G401 (cell line): ENCODE results near the gene CFAP20. TPM values are rescaled to one million over a fixed set of nuclear protein-coding genes. Genes with fewer than 3 reads are reported as not detected.

ENCODE experiments used
- DNase-seq: peaks from one replicate; pipeline ENCODE4 v3.0.0-alpha.2; 2015; ENCODE audit warnings: low spot score
- in situ Hi-C: cut with HindIII; loops from 2 replicates; pipeline ENCODE4 v1.10.0; 2016; ENCODE audit warnings: low sequenced_read_pairs, mixed read lengths
- total RNA-seq: library from RNA; depleted of rRNA; stranded (reverse); fragments of >200 nt; shearing (Covaris generic); gene quantifications from 2 replicates; pipeline ENCODE4 v1.2.3, GENCODE V29; 2014

CFAP20 gene
- total RNA-seq, 1 experiment from 2014 or later, result 89.6 TPM

DNA sequence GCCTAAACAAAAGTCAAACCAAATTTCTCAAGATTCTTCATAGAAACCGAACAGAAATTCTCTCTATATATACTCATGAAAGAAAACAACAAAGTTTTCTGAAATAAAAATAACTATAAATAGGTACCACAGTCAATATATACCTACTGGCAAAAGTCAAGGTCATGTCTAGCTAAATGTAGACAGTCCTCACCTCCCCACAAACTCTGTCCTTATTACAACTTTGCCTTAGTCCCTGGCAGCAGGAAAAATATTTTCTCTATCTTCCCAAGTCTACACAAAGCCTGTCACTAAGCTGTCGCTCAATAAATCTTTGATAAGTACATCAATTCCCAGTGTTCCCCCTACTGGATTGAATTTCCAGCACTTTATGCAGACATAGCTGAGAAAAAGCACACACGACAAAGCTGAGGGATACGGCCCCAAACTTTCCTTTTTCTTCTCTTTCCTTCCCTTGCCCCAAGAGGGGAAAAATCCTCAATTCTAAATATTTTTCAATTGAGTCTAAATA, 2.7 kb downstream of the CFAP20 start:
- in situ Hi-C loops, result loop anchor here (10.0 kb wide), 1 partner anchor 102 kb away; the partner anchor contains the start of gene MMP15
- DNase-seq, result no peak

GRCh38 chr16:58125781-58126335, 3.3 kb downstream of the CFAP20 start:
- in situ Hi-C loops, result loop anchor here (10.0 kb wide), 1 partner anchor 101 kb away; the partner anchor contains the start of gene MMP15
- peak; percentile 11 for DNase-seq

DNA sequence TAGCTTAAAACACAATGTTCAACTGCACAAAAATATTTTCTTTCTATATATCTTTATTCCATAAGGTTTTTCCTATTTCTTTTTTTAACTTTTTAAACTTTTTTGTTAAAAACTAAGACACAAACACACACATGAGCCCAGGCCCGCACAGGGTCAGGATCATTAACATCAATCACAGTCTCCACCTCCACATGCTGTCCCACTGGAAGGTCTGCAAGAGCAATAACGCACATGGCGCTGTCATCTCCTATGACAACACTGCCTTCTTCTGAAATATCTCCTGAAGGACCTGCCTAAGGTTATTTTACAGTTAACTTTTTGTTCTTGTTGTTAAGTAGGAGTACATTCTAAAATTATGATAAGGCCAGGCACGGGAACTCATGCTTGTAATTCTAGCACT, 4.1 kb downstream of the CFAP20 start:
- no peak for DNase-seq

DNA sequence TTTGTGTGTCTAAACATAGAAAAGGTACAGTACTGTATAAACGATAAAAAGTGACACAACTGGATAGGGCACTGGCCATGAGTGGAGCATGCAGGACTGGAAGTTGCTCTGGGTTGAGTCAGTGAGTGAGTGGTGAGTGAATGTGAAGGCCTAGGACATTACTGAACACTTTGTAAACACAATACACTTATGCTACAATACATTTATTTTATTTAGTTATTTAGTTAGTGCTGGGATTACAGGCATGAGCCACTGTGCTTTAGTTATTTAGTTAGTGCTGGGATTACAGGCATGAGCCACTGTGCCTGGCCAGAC, 4.6 kb downstream of the CFAP20 start:
- in situ Hi-C loops, result loop anchor here (10.0 kb wide), 1 partner anchor 100 kb away; the partner anchor contains the start of gene MMP15
- DNase-seq, result no peak

More for the DNA sequence above, 4.1 kb downstream of the CFAP20 start:
- in situ Hi-C loops, result loop anchor here (10.0 kb wide), 1 partner anchor 100 kb away; the partner anchor contains the start of gene MMP15

DNA sequence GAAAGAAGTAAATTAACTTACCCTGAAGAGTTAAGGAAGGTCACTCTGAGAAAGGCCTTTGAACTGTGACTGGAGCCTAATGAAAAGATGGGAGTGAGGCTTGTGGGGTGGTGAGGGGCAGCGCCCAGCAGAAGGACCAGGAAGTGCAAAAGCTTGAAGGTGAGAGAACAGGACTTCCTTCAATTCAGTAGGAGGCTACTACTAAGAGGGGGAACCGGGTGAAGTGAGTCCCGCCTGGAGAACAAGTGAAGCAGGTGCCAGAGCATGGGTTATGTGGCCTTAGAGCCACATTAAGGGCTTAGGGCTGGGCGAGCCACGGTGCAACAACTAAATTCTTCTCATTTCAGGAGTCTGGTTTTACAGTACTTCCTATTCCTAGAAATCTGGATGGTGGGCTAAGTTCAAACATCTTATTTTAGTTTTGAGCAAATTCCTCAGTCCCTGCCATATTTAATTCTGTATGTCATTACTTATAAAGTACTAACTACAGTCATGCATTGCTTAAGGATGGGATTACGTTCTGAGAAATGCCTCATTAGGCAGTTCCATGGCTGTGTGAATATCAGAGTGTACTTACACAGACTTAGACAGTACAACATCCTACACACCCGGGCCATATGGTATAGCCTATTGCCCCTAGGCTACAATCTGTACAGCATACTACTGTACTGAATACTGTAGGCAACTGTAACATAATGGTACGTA, 5.1 kb downstream of the CFAP20 start:
- in situ Hi-C loops, result loop anchor here (10.0 kb wide), 1 partner anchor 99 kb away; the partner anchor contains the start of gene MMP15

GRCh38 chr16:58121132-58121531, 8.0 kb downstream of the CFAP20 start:
- in situ Hi-C loops, result loop anchor here (10.0 kb wide), 1 partner anchor 96 kb away; the partner anchor contains the start of gene MMP15
- no peak for DNase-seq

More for the DNA sequence above, 5.1 kb downstream of the CFAP20 start:
- no peak for DNase-seq

- in situ Hi-C loops, result loop anchor here (10.0 kb wide), 1 partner anchor 95 kb away; the partner anchor contains the start of gene MMP15
- peak; percentile 9 for DNase-seq
Observed at GRCh38 chr16:58120234-58120633, 8.9 kb downstream of the CFAP20 start.

DNA sequence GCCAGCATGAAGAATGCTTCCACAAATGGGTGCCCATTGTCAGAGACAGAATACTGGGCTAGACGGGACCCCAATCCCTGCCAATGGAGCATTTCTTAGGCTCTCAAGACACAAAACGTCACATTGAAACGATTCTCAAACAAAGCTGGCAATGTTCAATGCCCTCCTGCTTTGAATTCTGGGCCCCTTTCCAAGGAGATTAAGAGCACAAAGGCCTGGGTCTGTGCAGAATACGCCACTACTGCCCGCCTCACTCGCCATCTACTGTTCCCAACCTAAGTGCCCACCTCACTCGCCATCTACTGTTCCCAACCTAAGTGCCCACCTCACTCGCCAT, 9.7 kb downstream of the CFAP20 start:
- in situ Hi-C loops, result no loop called here
- DNase-seq, result peak; percentile 34

DNA sequence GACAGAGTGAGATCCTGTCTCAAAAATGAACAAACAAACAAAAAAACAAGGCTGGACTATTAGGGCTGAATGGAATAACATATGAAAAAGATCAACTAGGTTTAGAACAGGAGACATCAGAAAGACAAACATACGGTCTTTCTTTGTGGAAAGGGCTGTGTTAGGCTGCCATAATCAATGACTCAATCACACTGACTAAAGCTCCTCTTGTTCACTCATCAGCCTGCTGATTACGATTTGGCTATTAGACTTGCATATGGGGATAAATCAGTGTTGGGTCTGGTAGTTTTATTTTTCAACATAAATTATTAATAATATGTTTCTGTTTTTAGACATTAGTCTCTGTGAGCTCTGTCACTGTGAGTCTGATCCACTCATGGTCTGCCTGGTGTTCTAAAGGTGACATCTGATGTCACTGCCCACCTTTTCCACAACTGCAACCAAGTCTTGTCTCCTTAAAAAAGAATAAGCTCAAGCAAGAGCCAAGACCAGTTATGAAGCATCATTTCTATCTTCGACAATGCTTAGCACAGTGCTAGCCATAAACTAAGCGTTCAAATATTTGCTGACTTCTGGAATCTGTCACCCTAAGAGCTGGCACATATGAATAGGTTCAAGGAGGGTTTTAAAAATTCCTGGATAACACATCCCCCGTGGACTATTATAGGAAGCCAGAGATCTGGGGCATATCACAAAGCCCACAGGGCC, 10.2 kb downstream of the CFAP20 start:
- in situ Hi-C loops, result no loop called here
- DNase-seq, result peak; percentile 7

DNA sequence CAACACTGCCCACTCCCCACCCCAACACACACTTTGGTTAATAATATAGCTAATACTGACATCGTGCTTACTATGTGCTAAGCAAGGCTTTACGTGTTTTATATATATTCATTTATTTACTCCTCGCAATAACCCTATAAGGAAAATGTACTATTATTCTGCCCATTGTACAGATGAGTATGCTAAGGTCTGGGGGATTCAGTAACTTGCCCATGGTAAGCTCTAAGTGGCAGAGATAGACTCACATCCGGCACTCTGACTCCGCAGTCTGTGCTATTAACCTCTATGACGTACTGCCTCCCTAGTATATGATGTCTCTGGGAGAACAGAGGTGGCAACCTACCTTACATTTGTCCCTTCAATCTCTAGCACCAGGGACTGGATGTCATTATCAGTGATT, 12.7 kb downstream of the CFAP20 start:
- DNase-seq, result no peak
- in situ Hi-C loops, result no loop called here

DNA sequence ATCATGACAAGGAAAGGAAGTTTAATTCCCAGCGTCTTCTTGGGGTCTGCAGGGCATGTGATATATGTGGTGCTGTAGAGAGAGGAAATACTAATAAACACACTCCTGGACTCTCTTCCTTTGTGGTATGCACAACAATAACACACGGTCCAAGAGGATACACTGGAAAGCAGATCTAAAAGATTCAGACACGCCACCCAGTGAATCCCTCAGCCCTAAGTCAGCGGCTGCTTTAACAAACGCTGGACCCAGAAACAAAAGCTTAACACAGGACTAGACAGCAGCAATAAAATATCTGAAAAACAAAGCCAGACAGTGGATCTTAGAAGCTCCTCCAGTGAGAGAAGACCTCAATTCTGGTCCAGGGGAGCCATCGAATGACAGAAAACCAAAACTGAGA, 13.1 kb downstream of the CFAP20 start:
- in situ Hi-C loops, result no loop called here
- no peak for DNase-seq

DNA sequence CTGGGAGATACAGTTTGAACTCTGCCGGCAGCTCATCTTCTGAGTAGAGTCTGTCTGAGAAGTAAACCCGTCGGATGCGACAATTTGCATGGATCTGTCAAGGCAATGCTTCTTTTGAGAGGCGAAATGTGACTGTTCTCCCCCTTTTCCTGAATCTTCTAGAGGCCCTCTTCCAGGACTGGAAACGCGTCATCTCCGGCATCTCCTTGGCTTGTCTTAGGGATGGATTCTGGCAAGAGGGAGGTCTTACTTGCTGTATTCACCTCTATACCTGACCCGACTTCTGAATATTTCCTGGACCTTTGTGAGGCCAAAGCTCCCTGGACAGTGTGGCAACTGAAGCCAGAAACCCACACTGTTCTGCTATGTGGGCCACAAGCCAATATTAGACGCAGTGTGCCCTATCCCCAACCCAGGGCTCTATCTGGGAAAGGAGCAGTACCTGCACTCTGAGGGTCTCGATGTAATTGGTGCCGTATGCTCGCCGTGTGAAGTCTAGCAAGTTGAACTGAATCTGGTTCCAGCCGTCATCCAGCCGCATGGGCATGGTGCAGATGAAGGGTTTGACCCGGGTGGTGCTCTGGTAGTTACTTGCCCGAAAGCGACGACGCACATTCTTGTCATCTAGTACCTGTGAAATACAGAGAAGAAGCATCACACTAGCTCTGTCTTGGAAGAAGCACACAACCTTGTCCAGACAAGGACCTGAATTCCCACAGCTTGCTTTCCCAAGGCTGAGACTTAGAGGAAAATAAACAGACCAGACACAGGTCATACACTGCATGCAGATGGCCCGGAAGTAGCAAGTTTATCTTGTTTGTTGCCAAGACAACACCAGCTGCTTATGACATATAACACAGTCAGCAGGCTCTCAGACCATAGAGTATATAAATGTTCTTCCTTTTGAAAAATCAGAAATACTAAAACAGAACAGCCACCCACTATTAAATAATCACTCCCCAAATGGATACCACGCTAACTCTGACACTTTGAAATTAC, 14.1 kb downstream of the CFAP20 start:
- DNase-seq, result no peak
- in situ Hi-C loops, result no loop called here

GRCh38 chr16:58111302-58111627, 17.9 kb downstream of the CFAP20 start:
- in situ Hi-C loops, result no loop called here
- DNase-seq, result no peak

GRCh38 chr16:58110571-58111301, 18.4 kb downstream of the CFAP20 start:
- in situ Hi-C loops, result no loop called here
- no peak for DNase-seq

- no peak for DNase-seq
- in situ Hi-C loops, result no loop called here
Observed at GRCh38 chr16:58109881-58110280, 19.3 kb downstream of the CFAP20 start.

- in situ Hi-C loops, result no loop called here
- no peak for DNase-seq
Observed at GRCh38 chr16:58109330-58109729, 19.9 kb downstream of the CFAP20 start.

- in situ Hi-C loops, result no loop called here
Observed at GRCh38 chr16:58107709-58108108, 21.5 kb downstream of the CFAP20 start.

DNA sequence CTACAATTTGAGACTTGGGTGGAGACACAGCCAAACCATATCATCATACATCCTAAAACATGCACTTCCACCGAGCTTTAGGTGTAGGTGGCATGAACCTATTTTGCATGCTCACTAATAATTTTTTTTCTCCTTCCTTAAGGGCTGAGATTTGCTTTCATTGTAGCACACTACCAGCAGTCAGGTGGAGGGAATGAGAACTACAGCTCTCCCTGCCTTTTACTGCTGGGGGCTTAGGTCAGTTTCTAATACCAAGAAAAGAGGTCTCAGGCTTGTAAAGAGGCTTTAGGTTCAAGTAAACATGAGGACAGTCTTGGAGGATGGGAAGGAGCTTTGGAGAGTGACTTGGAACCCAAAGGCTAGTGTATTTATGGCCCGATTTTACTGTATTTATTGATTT, 22.0 kb downstream of the CFAP20 start:
- in situ Hi-C loops, result no loop called here
- no peak for DNase-seq

More at GRCh38 chr16:58107709-58108108, 21.5 kb downstream of the CFAP20 start:
- no peak for DNase-seq
